H9 (cell line): ENCODE measurements around the gene TNFRSF1B. TPM values are rescaled to one million over a fixed set of nuclear protein-coding genes. Genes with fewer than 3 reads are reported as not detected.

Source experiments
- DNase-seq: peaks from one replicate; pipeline ENCODE4 v3.0.0-alpha.2; 2017
- H2AFZ ChIP-seq: one replicate; pipeline ENCODE4 v1.6.1; 2013; ENCODE audit warnings: mild to moderate bottlenecking, low read length, control low read depth, moderate library complexity
- H2AK5ac ChIP-seq: 2 replicates; pipeline ENCODE4 v1.6.1; 2013; ENCODE audit warnings: low read length, control low read depth, mixed read lengths; ENCODE audit not compliant: insufficient read length
- H2BK120ac ChIP-seq: one replicate; pipeline ENCODE4 v1.6.1; 2013; ENCODE audit warnings: low read depth, mild to moderate bottlenecking, low read length, control low read depth, inconsistent platforms; ENCODE audit not compliant: poor library complexity, severe bottlenecking
- H2BK12ac ChIP-seq: 2 replicates; pipeline ENCODE4 v1.6.1; 2013; ENCODE audit warnings: low read length, control low read depth, mixed read lengths, low read depth; ENCODE audit not compliant: insufficient read length
- H2BK15ac ChIP-seq: 2 replicates; pipeline ENCODE4 v1.6.1; 2013; ENCODE audit warnings: low read depth, low read length, control low read depth
- H2BK20ac ChIP-seq: one replicate; pipeline ENCODE4 v1.6.1; 2013; ENCODE audit warnings: low read depth, mild to moderate bottlenecking, low read length, control low read depth, inconsistent platforms; ENCODE audit not compliant: poor library complexity, severe bottlenecking
- H2BK5ac ChIP-seq: 2 replicates; pipeline ENCODE4 v1.6.1; 2013; ENCODE audit warnings: low read length, control low read depth, mixed read lengths; ENCODE audit not compliant: insufficient read length
- H3K14ac ChIP-seq: 2 replicates; pipeline ENCODE4 v1.6.1; 2013; ENCODE audit warnings: low read length, control low read depth; ENCODE audit not compliant: insufficient read depth
- H3K18ac ChIP-seq: 2 replicates; pipeline ENCODE4 v1.6.1; 2013; ENCODE audit warnings: low read depth, mild to moderate bottlenecking, mixed read lengths, low read length, control low read depth; ENCODE audit not compliant: insufficient read length
- H3K23ac ChIP-seq: 2 replicates; pipeline ENCODE4 v1.6.1; 2013; ENCODE audit warnings: low read length, control low read depth, mixed read lengths, low read depth; ENCODE audit not compliant: insufficient read length
- H3K23me2 ChIP-seq: 2 replicates; pipeline ENCODE4 v1.6.1; 2013; ENCODE audit warnings: low read depth, mild to moderate bottlenecking, mixed read lengths, low read length, control low read depth; ENCODE audit not compliant: insufficient read length, poor library complexity, severe bottlenecking
- H3K27ac ChIP-seq: 2 replicates; pipeline ENCODE4 v1.5.1; 2013; ENCODE audit warnings: low read length, control low read depth, mixed read lengths, low read depth; ENCODE audit not compliant: insufficient read length
- H3K27me3 ChIP-seq: 2 replicates; pipeline ENCODE4 v1.6.1; 2013; ENCODE audit warnings: low read length, control low read depth, inconsistent platforms; ENCODE audit not compliant: insufficient read depth
- H3K4ac ChIP-seq: 2 replicates; pipeline ENCODE4 v1.6.1; 2013; ENCODE audit warnings: low read depth, mild to moderate bottlenecking, control low read depth, inconsistent platforms, low read length, moderate library complexity
- H3K4me1 ChIP-seq: 2 replicates; pipeline ENCODE4 v1.6.1; 2013; ENCODE audit warnings: low read length, control low read depth, inconsistent platforms; ENCODE audit not compliant: insufficient read depth
- H3K4me2 ChIP-seq: 2 replicates; pipeline ENCODE4 v1.6.1; 2013; ENCODE audit warnings: low read length, control low read depth, mixed read lengths; ENCODE audit not compliant: insufficient read length, insufficient read depth
- H3K56ac ChIP-seq: 2 replicates; pipeline ENCODE4 v1.6.1; 2013; ENCODE audit warnings: low read depth, mild to moderate bottlenecking, mixed read lengths, low read length, control low read depth; ENCODE audit not compliant: insufficient read length
- H3K79me1 ChIP-seq: 2 replicates; pipeline ENCODE4 v1.6.1; 2013; ENCODE audit warnings: low read depth, mild to moderate bottlenecking, moderate library complexity, low read length, control low read depth, inconsistent platforms; ENCODE audit not compliant: insufficient read depth, poor library complexity, severe bottlenecking
- H3K79me2 ChIP-seq: 2 replicates; pipeline ENCODE4 v1.6.1; 2013; ENCODE audit warnings: low read length, control low read depth, inconsistent platforms; ENCODE audit not compliant: insufficient read depth
- H3K9ac ChIP-seq: 2 replicates; pipeline ENCODE4 v1.6.1; 2013; ENCODE audit warnings: low read length, control low read depth, mixed read lengths; ENCODE audit not compliant: insufficient read length; ENCODE audit errors: extremely low read depth
- H3K9me3 ChIP-seq: one replicate; pipeline ENCODE4 v1.6.1; 2013; ENCODE audit warnings: low read depth, low read length, inconsistent platforms; ENCODE audit not compliant: control insufficient read depth
- H3T11ph ChIP-seq: one replicate; pipeline ENCODE4 v1.6.1; 2013; ENCODE audit warnings: mild to moderate bottlenecking, low read length, control low read depth, inconsistent platforms
- H4K20me1 ChIP-seq: one replicate; pipeline ENCODE4 v1.6.1; 2013; ENCODE audit not compliant: control insufficient read depth, insufficient read length, insufficient read depth
- H4K5ac ChIP-seq: 2 replicates; pipeline ENCODE4 v1.6.1; 2013; ENCODE audit warnings: low read depth, mild to moderate bottlenecking, mixed read lengths, low read length, control low read depth; ENCODE audit not compliant: insufficient read length
- H4K8ac ChIP-seq: replicated peaks from 2 replicates; pipeline ENCODE4 v1.6.1; 2013; ENCODE audit warnings: low read length, control low read depth, mixed read lengths, low read depth; ENCODE audit not compliant: insufficient read length
- H4K91ac ChIP-seq: 2 replicates; pipeline ENCODE4 v1.6.1; 2013; ENCODE audit warnings: low read depth, mild to moderate bottlenecking, moderate library complexity, mixed read lengths, low read length, control low read depth; ENCODE audit not compliant: insufficient read length
- H3K27ac Mint-ChIP-seq, 3 experiments: 2 replicates in 2 of 3; 3 replicates in 1 of 3; pipeline ENCODE4 v1.8.0; 2020 to 2021; ENCODE audit warnings: mixed read lengths in 3 of 3, mild to moderate bottlenecking in 1 of 3, moderate library complexity in 1 of 3
- H3K27me3 Mint-ChIP-seq: 2 replicates; pipeline ENCODE4 v1.8.0; 2021; ENCODE audit warnings: low read depth, mild to moderate bottlenecking, moderate library complexity, mixed read lengths
- H3K36me3 Mint-ChIP-seq, 3 experiments: 2 replicates in 2 of 3; 3 replicates in 1 of 3; pipeline ENCODE4 v1.8.0; 2020 to 2021; ENCODE audit warnings: low read depth in 3 of 3, mixed read lengths in 3 of 3; ENCODE audit not compliant: insufficient read depth in 1 of 3
- H3K4me1 Mint-ChIP-seq, 2 experiments: 2 replicates each; pipeline ENCODE4 v1.8.0; 2020; ENCODE audit warnings: mixed read lengths in 2 of 2
- H3K4me3 Mint-ChIP-seq, 2 experiments: 2 replicates in 1 of 2; 3 replicates in 1 of 2; pipeline ENCODE4 v1.8.0; 2020 to 2021; ENCODE audit warnings: mild to moderate bottlenecking in 2 of 2, mixed read lengths in 2 of 2, moderate library complexity in 1 of 2
- H3K9me3 Mint-ChIP-seq, 2 experiments: 2 replicates in 1 of 2; 3 replicates in 1 of 2; pipeline ENCODE4 v1.8.0; 2020; ENCODE audit warnings: mild to moderate bottlenecking in 2 of 2, mixed read lengths in 2 of 2, moderate library complexity in 1 of 2
- CTCF ChIP-seq: fragments of 200-600 bp; sonication (generic); conservative IDR thresholded peaks from 3 replicates; pipeline ENCODE4 v1.8.0; 2021; ENCODE audit warnings: antibody characterized with exemption, mild to moderate bottlenecking
- WGBS: extraction: QIAGEN DNeasy Blood & Tissue Kit; methylation state at CpG from one replicate; pipeline ENCODE4 v1.1.7; 2013; ENCODE audit warnings: missing lambda C conversion rate, low lambda C conversion rate, mixed read lengths; ENCODE audit not compliant: insufficient read length; ENCODE audit errors: extremely low coverage; 5-methylcytosine and 5-hydroxymethylcytosine counted together
- total RNA-seq: library from RNA; stranded (reverse); gene quantifications from 2 replicates; pipeline ENCODE4 v1.2.1, GENCODE V29; 2021

TNFRSF1B gene
- total RNA-seq, 1 experiment from 2014 or later = 0.57 TPM

- Histone ChIP-seq H4K91ac (no peak overlapping the region), H2AFZ (no peak overlapping the region), H2AK5ac (no peak overlapping the region), H3K27ac (no peak overlapping the region), H2BK15ac (no peak overlapping the region; the same call in 1 of the 2 replicates), H2BK12ac (no peak overlapping the region), H3K27me3 (no peaks in the 10 kb centered on the region), H3K9ac (no peak overlapping the region), H2BK20ac (no peak overlapping the region), H2BK5ac (no peak overlapping the region), H3K79me1 (no peaks in the 10 kb centered on the region), H3T11ph (no peak overlapping the region), H4K5ac (no peak overlapping the region), H4K8ac (no peak overlapping the region), H3K9me3 (no peaks in the 10 kb centered on the region), H3K14ac (no peak overlapping the region), H2BK120ac (no peak overlapping the region), H3K4me2 (no peak overlapping the region), H4K20me1 (no peaks in the 10 kb centered on the region), H3K23me2 (no peaks in the 10 kb centered on the region), H3K18ac (no peak overlapping the region), H3K56ac (no peak overlapping the region), H3K79me2 (no peaks in the 10 kb centered on the region), H3K23ac (no peak overlapping the region), H3K4me1 (no peaks in the 10 kb centered on the region; the same call in 1 of the 2 replicates), H3K4ac (no peak overlapping the region)
- Mint-ChIP-seq H3K27me3 (peaks cover 12% of the 10 kb centered on the region), H3K4me3 (no peak overlapping the region; a peak in 1 of 5 replicates), H3K27ac (peak overlapping the region in 1 of 3 experiments; percentile 82; a peak in 3 of 7 replicates), H3K9me3 (no peaks in the 10 kb centered on the region; a peak in 2 of 5 replicates), H3K36me3 (no peaks in the 10 kb centered on the region), H3K4me1 (peaks cover 19 to 28% of the 10 kb centered on the region in 2 experiments)
- DNase-seq = peak; percentile 55
- no CpG with 5 or more reads among the region's 17 CpGs for WGBS
- TF ChIP-seq CTCF = no peak
These were observed 8.4 kb downstream of the TNFRSF1B start for GRCh38 chr1:12174924-12175810.
